ENCODE results near the gene SLC39A3. TPM values are rescaled to one million over a fixed set of nuclear protein-coding genes. Genes with fewer than 3 reads are reported as not detected.
"Not testable (repeated sequence)": the region's sequence is repeated elsewhere in the genome, so short reads cannot be mapped to it uniquely, and the experiment has no call there.

Gene SLC39A3
- total and polyA plus RNA-seq, 10 of the 15 experiments (the other 5 are each of a cell fraction or from before 2014, with no cell fraction given): 0.63 to 67.1 (median 51.2) TPM

DNA sequence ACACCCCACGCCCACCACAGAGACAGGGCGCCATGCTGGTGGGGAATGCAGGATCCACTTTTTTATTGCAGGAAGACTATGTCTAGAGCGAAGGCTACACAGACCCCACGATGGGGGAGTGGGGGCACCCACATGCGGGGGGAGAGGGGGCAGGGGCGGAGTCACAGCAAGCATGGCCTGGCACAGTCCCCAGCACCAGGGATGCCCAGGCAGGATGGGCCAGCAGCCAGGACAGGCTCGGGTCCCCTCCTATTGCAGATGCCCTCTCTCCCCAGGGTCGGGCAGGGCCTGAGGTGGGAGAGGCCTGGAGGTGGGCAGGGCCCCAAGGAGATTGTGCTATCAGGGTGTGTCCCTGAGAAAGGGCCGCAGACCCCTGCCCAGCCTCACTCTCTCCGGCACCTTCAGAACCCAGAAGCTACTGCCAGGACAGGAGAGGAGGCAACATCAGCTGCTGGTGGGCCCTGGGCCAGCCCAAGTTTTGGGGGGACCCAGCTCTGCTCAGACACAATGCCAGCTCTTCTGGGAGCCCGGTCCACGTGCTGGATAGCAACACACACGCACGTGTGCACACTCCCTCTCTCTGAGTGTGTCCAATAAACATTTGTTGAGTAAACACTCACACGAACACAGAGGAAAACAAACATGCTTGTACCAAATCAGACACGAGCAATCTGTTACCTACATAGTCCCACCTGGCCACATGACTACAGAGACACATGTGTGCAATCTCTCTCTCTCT lies 25.1 kb downstream of the SLC39A3 start (continued):
- TF ChIP-seq ZNF592 (IDR thresholded peaks at IDR 0.05) (no peak), EED (IDR thresholded peaks at IDR 0.05; ENCODE audit: low read depth) (no peak)

- RAD21 ChIA-PET (ENCODE audit: unreplicated experiment); H3K9me3 ChIP-seq (replicated peaks; ENCODE audit: control insufficient read depth, insufficient read depth, low read length); DNase-seq (ENCODE audit: low read depth, low spot score): not testable (repeated sequence)
Observed at GRCh38 chr19:2714102-2714501, 25.7 kb downstream of the SLC39A3 start.

GRCh38 chr19:2713170-2713569 lies 26.6 kb downstream of the SLC39A3 start:
- H3K27me3 ChIP-seq (replicated peaks in 1 of 2; ENCODE audit: control insufficient read depth in 2 of 2, insufficient read depth in 2 of 2, low read length in 1 of 2); H3K36me3 ChIP-seq (ENCODE audit: control insufficient read depth in 2 of 2, insufficient read depth in 2 of 2, low read length in 1 of 2); H4K20me1 ChIP-seq (ENCODE audit: control insufficient read depth, insufficient read depth); RAD21 ChIA-PET (ENCODE audit: unreplicated experiment); ATAC-seq; H3K4me3 ChIP-seq; POLR2A ChIA-PET; H3K27ac ChIP-seq (ENCODE audit: control insufficient read depth, insufficient read depth); H2AFZ ChIP-seq (ENCODE audit: control insufficient read depth, low read depth, low read length); intact Hi-C loops (cut with micrococcal nuclease; ENCODE audit: unreplicated experiment); in situ Hi-C loops (cut with MboI); SMC1A ChIA-PET (ENCODE audit: uncharacterized antibody, unreplicated experiment); H3K4me2 ChIP-seq (ENCODE audit: control insufficient read depth, insufficient read depth); H3K9ac ChIP-seq (ENCODE audit: control insufficient read depth, insufficient read depth, low read length); DNase-seq (ENCODE audit: low read depth, low spot score); H3K9me3 ChIP-seq (replicated peaks; ENCODE audit: control insufficient read depth, insufficient read depth, low read length); H3K79me2 ChIP-seq (ENCODE audit: control insufficient read depth, insufficient read depth, low read length); FAIRE-seq; BruUV-seq (replicated peaks): not testable (repeated sequence)
- WGBS (ENCODE audit: insufficient coverage, insufficient replicate concordance, low lambda C conversion rate, missing lambda C conversion rate): no CpG with 5 or more reads among the region's 3 CpGs
- peaks cover 15% of the 10 kb centered on the region for H3K4me1 ChIP-seq (ENCODE audit: control insufficient read depth, insufficient read depth, low read length)
- CTCF ChIA-PET: interaction anchor here (0.6 to 1.2 kb wide), 2 partner anchors 65 to 558 kb away, joined by 3 read pairs; no protein-coding TSS in a partner anchor

More at GRCh38 chr19:2714102-2714501, 25.7 kb downstream of the SLC39A3 start:
- no CpG with 5 or more reads among the region's 1 CpG for WGBS (ENCODE audit: insufficient coverage, insufficient replicate concordance, low lambda C conversion rate, missing lambda C conversion rate)
- H3K79me2 ChIP-seq (ENCODE audit: control insufficient read depth, insufficient read depth, low read length); H2AFZ ChIP-seq (ENCODE audit: control insufficient read depth, low read depth, low read length); ATAC-seq; H3K27ac ChIP-seq (ENCODE audit: control insufficient read depth, insufficient read depth); H3K9ac ChIP-seq (ENCODE audit: control insufficient read depth, insufficient read depth, low read length); intact Hi-C loops (cut with micrococcal nuclease; ENCODE audit: unreplicated experiment); SMC1A ChIA-PET (ENCODE audit: uncharacterized antibody, unreplicated experiment); FAIRE-seq; H4K20me1 ChIP-seq (ENCODE audit: control insufficient read depth, insufficient read depth); POLR2A ChIA-PET; BruUV-seq (replicated peaks); H3K27me3 ChIP-seq (replicated peaks in 1 of 2; ENCODE audit: control insufficient read depth in 2 of 2, insufficient read depth in 2 of 2, low read length in 1 of 2); H3K4me2 ChIP-seq (ENCODE audit: control insufficient read depth, insufficient read depth); H3K4me3 ChIP-seq; in situ Hi-C loops (cut with MboI); H3K36me3 ChIP-seq (ENCODE audit: control insufficient read depth in 2 of 2, insufficient read depth in 2 of 2, low read length in 1 of 2): not testable (repeated sequence)
- H3K4me1 ChIP-seq (ENCODE audit: control insufficient read depth, insufficient read depth, low read length): peaks cover 15% of the 10 kb centered on the region
- CTCF ChIA-PET: interaction anchor here (1.0 kb wide), 1 partner anchor 16 kb away, joined by 3 read pairs; no protein-coding TSS in a partner anchor

Data from GM12878 (cell line).